Epithelial cell of proximal tubule (primary cell): ENCODE measurements around the gene MAML3. TPM values are rescaled to one million over a fixed set of nuclear protein-coding genes. Genes with fewer than 3 reads are reported as not detected.
A peak's percentile ranks its signal among the peaks of the same experiment; 100 is the strongest.

ENCODE experiments used
- DNase-seq: peaks from one replicate; pipeline ENCODE4 v3.0.0-alpha.2; 2011; ENCODE audit warnings: low read depth
- H3K4me3 ChIP-seq: 2 replicates; pipeline ENCODE4 v1.5.1; 2011; ENCODE audit warnings: low read depth, mild to moderate bottlenecking, low read length
- total RNA-seq: library from RNA; depleted of rRNA; stranded (reverse); fragments of >200 nt; gene quantifications from 2 replicates; pipeline ENCODE4 v1.2.3, GENCODE V29; 2015
- TF ChIP-seq, protein P1 (sequence below): conservative IDR thresholded peaks from 2 replicates; pipeline ENCODE4 v1.5.1; 2012; ENCODE audit warnings: low read depth, mild to moderate bottlenecking, low read length

The MAML3 gene
- total RNA-seq, 1 donor from 2014 or later, result 1.2 TPM

DNA sequence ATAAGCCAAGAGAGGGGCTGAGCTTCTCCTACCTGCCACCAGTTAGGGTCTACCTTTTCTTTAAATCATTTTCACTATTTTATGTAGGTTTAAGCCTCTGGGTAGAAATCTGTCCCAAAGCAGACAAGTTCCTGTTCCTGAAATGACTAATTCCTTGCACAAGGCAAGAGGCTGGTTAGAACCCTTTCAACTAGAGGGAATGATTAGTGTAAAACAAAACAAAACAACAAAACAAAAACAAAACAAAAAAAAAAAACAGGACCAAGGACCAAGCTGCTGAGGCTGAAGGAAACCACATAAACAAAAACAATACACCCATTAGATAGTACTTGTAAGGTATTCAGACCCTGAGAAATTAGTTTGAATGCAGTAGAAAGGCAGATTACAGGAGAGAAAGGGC, 62.7 kb downstream of the MAML3 start:
- TF ChIP-seq, protein P1, sequence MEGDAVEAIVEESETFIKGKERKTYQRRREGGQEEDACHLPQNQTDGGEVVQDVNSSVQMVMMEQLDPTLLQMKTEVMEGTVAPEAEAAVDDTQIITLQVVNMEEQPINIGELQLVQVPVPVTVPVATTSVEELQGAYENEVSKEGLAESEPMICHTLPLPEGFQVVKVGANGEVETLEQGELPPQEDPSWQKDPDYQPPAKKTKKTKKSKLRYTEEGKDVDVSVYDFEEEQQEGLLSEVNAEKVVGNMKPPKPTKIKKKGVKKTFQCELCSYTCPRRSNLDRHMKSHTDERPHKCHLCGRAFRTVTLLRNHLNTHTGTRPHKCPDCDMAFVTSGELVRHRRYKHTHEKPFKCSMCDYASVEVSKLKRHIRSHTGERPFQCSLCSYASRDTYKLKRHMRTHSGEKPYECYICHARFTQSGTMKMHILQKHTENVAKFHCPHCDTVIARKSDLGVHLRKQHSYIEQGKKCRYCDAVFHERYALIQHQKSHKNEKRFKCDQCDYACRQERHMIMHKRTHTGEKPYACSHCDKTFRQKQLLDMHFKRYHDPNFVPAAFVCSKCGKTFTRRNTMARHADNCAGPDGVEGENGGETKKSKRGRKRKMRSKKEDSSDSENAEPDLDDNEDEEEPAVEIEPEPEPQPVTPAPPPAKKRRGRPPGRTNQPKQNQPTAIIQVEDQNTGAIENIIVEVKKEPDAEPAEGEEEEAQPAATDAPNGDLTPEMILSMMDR, result no peak
- no peak overlapping the region for H3K4me3 ChIP-seq
- no peak for DNase-seq

DNA sequence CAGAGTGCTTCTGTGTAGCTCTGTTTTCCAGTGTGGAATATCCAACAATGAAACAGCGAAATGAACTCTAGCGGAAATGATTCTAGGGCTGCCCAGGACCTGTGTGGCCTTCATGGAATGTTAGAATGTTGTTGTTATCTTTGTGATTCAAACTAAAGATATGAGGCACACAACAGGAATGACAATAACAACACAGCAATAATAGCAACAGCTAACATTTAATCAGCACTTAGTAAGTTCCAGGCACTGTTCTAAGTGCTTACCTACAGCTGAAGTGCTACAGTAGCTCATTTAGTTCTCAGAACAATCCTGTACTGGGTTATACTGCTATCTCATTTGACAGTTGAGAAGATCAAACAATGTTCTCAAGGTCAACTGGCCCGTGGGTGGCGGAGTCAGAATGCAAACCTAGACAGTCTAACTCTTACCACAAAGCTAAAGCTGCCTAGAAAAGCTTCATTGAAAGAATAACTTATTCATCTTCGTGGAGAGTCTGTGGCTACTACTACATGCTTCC, 63.7 kb downstream of the MAML3 start:
- no peak for DNase-seq
- TF ChIP-seq, protein P1, result no peak

DNA sequence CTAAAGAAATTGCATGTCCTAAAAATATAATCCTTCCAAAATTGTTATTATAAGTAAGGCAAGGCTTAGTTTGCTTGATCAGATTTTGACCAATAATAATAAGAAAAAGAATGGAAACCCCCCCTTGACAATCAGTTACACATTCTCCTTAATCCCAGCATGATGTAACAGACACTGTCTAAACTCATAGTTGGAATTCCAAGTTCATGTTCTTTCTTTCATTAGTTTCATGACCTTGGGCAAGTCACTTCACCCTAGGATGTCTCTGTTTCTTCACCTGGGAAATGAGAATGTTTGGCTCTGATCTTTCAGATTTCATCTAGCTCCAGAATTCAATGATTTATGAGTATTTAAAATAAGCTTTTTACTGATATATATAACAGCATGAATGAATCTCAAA, 64.8 kb downstream of the MAML3 start:
- TF ChIP-seq, protein P1, result no peak

More for the DNA sequence above, 63.7 kb downstream of the MAML3 start:
- H3K4me3 ChIP-seq, result no peak overlapping the region

DNA sequence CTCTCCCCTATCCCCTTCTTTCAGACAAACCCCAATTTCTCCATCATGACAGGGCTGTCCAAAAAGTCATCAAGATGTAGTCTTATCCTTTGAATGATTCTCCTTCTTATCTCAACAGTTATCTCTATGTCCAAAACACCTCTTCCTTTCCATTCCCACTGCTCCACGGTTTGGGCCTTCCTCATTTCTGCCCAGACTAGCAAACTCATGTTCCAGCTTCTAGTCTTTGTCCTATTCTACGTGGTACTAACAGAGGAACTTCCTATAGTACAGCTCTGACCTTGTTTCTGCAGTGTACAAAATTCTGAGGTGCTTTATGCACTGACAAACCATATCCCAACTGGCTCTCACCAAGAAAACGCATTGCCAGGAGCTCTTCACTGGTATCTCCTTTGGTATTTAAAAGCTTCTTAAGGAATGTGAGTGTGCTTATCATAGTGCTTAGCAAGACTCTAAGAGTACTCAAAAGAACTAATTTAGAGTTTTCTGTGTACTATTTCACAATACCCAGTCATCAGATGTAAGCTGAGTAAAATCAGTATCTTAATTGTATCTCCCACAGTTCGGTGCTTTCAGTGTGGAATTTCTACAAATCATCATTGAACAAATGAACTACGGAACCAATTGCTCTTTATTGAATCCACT, 65.5 kb downstream of the MAML3 start:
- no peak overlapping the region for H3K4me3 ChIP-seq
- TF ChIP-seq, protein P1, result no peak
- DNase-seq, result no peak

More for the DNA sequence above, 64.8 kb downstream of the MAML3 start:
- no peak overlapping the region for H3K4me3 ChIP-seq
- DNase-seq, result no peak

DNA sequence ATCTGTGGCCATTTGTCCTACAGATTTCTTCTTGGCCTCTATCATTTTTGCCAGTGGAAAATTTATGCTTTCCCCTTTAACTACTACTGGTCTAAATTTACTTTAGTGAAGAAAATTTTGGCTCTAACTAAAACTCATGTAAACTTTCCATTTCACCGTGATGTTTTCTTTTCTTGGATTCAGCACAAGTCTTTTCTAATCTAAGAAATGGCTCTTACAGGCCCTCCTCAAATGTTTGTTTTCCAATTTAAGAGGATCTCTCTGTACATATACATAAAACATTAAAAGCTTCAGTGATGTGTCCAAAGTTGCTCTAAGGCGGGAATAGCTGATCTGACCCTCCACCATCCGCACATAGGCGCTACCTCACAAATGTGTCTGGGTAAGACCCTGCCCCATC, 68.1 kb downstream of the MAML3 start:
- no peak for DNase-seq
- TF ChIP-seq, protein P1, result no peak
- no peak overlapping the region for H3K4me3 ChIP-seq

DNA sequence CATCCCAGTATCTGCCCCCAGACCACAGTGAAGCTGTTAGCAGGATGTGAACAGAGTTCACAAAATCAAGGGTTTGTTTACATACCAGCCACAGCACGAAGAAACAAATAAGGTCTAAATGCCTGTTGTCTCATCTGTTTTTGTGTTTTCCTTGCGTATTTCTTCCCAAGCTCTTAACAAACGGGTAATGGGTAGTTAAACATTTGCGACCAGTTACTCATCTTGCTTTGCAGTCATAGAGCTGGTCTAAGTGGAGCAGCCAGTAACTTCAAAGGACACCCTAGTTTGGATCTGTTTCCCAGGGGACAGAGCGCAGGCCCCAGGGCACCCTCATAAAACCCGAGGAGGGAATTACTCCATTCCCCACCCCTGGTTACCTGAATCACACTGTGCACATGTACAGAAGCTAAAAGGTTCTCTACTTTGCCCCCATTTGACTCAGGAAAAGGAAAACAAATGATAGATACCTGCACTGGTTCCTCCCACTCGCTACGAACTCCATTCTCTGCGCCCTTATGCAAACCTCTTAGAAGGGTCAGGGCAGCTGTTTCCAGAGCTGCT, 68.8 kb downstream of the MAML3 start:
- TF ChIP-seq, protein P1, result no peak
- H3K4me3 ChIP-seq, result peak overlapping the region; percentile 37
- DNase-seq, result peak; percentile 82

DNA sequence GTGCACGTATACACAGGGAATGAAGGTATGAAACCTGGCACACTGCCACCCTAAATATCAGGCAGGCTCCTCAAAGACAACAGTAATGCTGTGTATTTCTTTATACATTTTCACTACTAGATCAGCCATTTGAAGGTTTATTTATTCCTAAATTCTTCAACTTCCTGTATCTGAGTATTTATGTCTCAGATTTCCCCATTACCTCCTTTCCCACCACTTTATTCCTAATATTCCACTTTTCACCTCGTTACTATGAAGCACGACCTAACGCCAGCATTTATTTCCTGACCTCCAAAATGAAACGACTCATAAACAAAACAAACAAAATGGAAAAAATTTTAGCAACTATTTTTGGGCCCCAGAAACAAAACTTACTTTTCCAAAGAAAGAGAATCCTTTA, 69.6 kb downstream of the MAML3 start:
- no peak overlapping the region for H3K4me3 ChIP-seq
- no peak for DNase-seq
- TF ChIP-seq, protein P1, result no peak
